ENCODE measurements around the gene LRRC4. TPM values are rescaled to one million over a fixed set of nuclear protein-coding genes. Genes with fewer than 3 reads are reported as not detected.

LRRC4 gene
- total RNA-seq, 2 donors from 2014 or later = 1.5 TPM

DNA sequence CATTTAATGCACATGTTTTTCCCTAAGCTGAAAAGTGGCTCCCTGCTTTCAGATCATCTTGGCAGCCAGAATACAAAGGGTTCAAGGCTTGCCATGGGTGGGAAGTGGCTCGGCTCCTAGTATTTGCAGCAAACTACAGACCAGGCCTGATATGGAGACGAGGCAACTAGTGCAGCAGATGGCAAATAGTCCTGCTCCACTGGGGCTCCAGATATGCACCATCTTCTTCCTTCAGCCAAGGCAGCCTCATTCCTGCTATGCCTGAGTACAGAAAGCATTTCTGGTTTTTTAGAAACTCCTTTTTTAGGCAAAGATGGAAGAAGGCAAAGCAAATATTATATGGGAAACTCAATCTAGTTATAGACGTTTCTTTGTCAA lies 23.9 kb downstream of the LRRC4 start:
- no peaks in the 10 kb centered on the region for H3K27me3 Mint-ChIP-seq (ENCODE audit: insufficient read depth)
- H3K4me1 ChIP-seq (ENCODE audit: control insufficient read depth, insufficient read depth, low read length) = no peaks in the 10 kb centered on the region
- TF ChIP-seq CTCF (conservative IDR thresholded peaks at IDR 0.05) = no peak
- H3K9me3 ChIP-seq (ENCODE audit: control insufficient read depth, low read length) = no peaks in the 10 kb centered on the region
- H3K27me3 ChIP-seq (ENCODE audit: control insufficient read depth, insufficient read depth, low read length, poor library complexity, severe bottlenecking) = no peaks in the 10 kb centered on the region
- peaks cover 35% of the 10 kb centered on the region for H3K36me3 ChIP-seq (ENCODE audit: control insufficient read depth, insufficient read depth, low read length)
- peaks cover 1% of the 10 kb centered on the region for H3K4me1 Mint-ChIP-seq
- no peak for DNase-seq
- H3K4me3 ChIP-seq (ENCODE audit: low read length) = no peak overlapping the region
- H3K9me3 Mint-ChIP-seq = no peaks in the 10 kb centered on the region
- peaks cover 1% of the 10 kb centered on the region for H3K36me3 Mint-ChIP-seq (ENCODE audit: low read depth)
- H3K27ac Mint-ChIP-seq = no peak overlapping the region
- H3K4me3 Mint-ChIP-seq = no peak overlapping the region
- H3K27ac ChIP-seq (ENCODE audit: low read depth, low read length) = no peak overlapping the region
- WGBS, 2 experiments (ENCODE audit: insufficient coverage in 1 of 2, insufficient read length in 1 of 2) = 98% methylated on average over 3 of the region's 3 CpGs; no CpG with 5 or more reads in 1 of the 2 experiments
- H3K9ac ChIP-seq (ENCODE audit: extremely low read depth, low read length, poor library complexity, severe bottlenecking) = no peak overlapping the region

GRCh38 chr7:128006550-128007302 lies 24.5 kb downstream of the LRRC4 start:
- no peaks in the 10 kb centered on the region for H3K9me3 ChIP-seq (ENCODE audit: control insufficient read depth, low read length)
- peaks cover 34% of the 10 kb centered on the region for H3K36me3 ChIP-seq (ENCODE audit: control insufficient read depth, insufficient read depth, low read length)
- no peak for TF ChIP-seq CTCF (conservative IDR thresholded peaks at IDR 0.05)
- Mint-ChIP-seq H3K4me3 (no peak overlapping the region), H3K4me1 (peaks cover 1% of the 10 kb centered on the region), H3K9me3 (no peaks in the 10 kb centered on the region), H3K27me3 (ENCODE audit: insufficient read depth) (no peaks in the 10 kb centered on the region), H3K27ac (no peak overlapping the region), H3K36me3 (ENCODE audit: low read depth) (peaks cover 3% of the 10 kb centered on the region)
- no peak overlapping the region for H3K4me3 ChIP-seq (ENCODE audit: low read length)
- H3K4me1 ChIP-seq (ENCODE audit: control insufficient read depth, insufficient read depth, low read length) = no peaks in the 10 kb centered on the region
- no peak overlapping the region for H3K9ac ChIP-seq (ENCODE audit: extremely low read depth, low read length, poor library complexity, severe bottlenecking)
- no peak for DNase-seq
- WGBS, 2 experiments (ENCODE audit: insufficient coverage in 1 of 2, insufficient read length in 1 of 2) = 92 to 94% methylated on average over 7 to 8 of the region's 8 CpGs
- no peaks in the 10 kb centered on the region for H3K27me3 ChIP-seq (ENCODE audit: control insufficient read depth, insufficient read depth, low read length, poor library complexity, severe bottlenecking)
- H3K27ac ChIP-seq (ENCODE audit: low read depth, low read length) = no peak overlapping the region

DNA sequence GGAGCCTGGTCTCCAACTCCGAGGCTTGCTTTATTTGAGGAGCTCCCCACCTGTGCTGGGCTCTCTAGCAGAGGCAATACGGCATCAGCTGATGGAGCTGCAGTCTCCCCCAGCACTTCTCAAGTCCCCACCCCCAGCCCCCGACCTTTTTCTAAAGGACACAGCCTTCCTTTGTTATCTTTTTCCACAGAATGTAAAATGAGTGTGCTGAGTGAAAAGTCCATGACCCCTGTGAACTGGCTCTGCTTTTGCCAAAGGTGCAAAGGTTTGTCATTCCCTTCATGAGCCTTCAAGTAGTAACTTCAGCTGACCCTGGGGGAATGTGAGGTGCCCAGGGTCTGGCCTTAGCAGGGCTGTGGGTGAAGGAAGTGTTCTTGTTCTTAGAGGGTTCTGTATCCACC lies 25.5 kb downstream of the LRRC4 start:
- Histone ChIP-seq H3K4me1 (ENCODE audit: control insufficient read depth, insufficient read depth, low read length) (no peaks in the 10 kb centered on the region), H3K9ac (ENCODE audit: extremely low read depth, low read length, poor library complexity, severe bottlenecking) (no peak overlapping the region), H3K9me3 (ENCODE audit: control insufficient read depth, low read length) (no peaks in the 10 kb centered on the region), H3K36me3 (ENCODE audit: control insufficient read depth, insufficient read depth, low read length) (peaks cover 40% of the 10 kb centered on the region), H3K27ac (ENCODE audit: low read depth, low read length) (no peak overlapping the region), H3K4me3 (ENCODE audit: low read length) (no peak overlapping the region), H3K27me3 (ENCODE audit: control insufficient read depth, insufficient read depth, low read length, poor library complexity, severe bottlenecking) (no peaks in the 10 kb centered on the region)
- peaks cover 10% of the 10 kb centered on the region for H3K36me3 Mint-ChIP-seq (ENCODE audit: low read depth)
- peak overlapping the region; percentile 36 for H3K27ac Mint-ChIP-seq
- no peak for DNase-seq
- TF ChIP-seq CTCF (conservative IDR thresholded peaks at IDR 0.05) = no peak
- no peak overlapping the region for H3K4me3 Mint-ChIP-seq
- no peaks in the 10 kb centered on the region for H3K9me3 Mint-ChIP-seq
- H3K27me3 Mint-ChIP-seq (ENCODE audit: insufficient read depth) = no peaks in the 10 kb centered on the region
- peaks cover 1% of the 10 kb centered on the region for H3K4me1 Mint-ChIP-seq
- WGBS, 2 experiments (ENCODE audit: insufficient coverage in 1 of 2, insufficient read length in 1 of 2) = 91% methylated on average over 3 of the region's 3 CpGs; no CpG with 5 or more reads in 1 of the 2 experiments
